HG02852 (cell line): ENCODE measurements around the gene NFATC2IP.
"Not testable (repeated sequence)": the region's sequence is repeated elsewhere in the genome, so short reads cannot be mapped to it uniquely, and the experiment has no call there.

ENCODE experiments used
- ATAC-seq: cut with Tn5 transposase; IDR thresholded peaks from one replicate; pipeline ENCODE4 v1.9.1; 2021; ENCODE audit warnings: mild to moderate bottlenecking, moderate library complexity; ENCODE audit not compliant: unreplicated experiment

Gene NFATC2IP

DNA sequence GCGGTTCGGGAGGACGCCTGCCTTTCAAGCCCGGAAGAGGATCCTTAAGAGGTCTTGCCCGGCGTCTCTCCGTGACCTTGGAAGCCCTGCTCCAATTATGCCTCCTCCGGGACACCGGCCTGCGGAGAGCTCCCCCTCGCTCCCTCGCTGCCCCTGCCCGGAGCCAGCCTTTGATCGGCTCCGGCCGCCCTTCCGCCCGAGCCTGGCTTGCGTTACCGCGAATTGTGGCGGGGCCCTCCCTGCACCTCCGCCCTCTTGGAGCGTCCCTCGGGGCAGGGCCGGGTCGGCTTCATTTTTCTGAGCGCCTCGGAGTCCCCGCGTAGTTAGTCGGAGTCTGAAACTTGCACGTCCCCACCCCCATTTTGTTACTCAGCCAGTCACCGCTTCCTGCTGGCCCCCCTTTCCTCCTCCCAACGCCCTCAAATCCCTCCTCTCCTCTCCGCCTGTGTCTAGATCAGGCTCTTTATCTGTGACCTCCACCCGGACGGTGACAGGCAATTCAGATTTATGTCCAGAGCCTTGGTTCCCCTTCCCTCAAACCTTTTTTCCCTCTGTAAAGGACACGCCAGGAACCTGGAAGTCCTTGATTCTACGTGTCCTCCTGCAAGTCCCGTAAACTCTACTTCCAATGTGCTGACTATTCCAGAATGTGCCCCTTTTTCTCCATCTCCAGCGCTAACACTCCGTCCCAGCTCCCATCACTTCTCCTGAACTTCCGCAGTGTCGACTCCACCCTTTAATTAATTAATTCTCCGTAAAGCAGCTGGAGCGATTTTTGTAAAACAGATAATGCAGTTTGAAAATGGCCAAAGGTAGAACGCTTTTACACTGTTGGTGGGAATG lies 25.1 kb upstream of the NFATC2IP start:
- peak; percentile 39 for ATAC-seq

DNA sequence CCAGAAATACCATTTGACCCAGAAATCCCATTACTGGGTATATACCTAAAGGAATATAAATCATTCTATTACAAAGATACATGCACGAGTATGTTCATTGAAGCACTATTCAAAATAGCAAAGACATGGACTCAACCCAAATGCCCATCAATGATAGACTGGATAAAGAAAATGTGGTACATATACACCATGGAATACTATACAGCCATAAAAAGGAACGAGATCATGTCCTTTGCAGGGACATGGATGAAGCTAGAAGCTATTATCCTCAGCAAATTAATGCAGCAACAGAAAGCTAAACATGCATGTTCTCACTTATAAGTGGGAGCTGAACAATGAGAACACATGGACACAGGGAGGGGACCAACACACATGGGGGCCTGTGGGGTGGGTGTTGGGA lies 24.5 kb upstream of the NFATC2IP start:
- not testable (repeated sequence) for ATAC-seq

DNA sequence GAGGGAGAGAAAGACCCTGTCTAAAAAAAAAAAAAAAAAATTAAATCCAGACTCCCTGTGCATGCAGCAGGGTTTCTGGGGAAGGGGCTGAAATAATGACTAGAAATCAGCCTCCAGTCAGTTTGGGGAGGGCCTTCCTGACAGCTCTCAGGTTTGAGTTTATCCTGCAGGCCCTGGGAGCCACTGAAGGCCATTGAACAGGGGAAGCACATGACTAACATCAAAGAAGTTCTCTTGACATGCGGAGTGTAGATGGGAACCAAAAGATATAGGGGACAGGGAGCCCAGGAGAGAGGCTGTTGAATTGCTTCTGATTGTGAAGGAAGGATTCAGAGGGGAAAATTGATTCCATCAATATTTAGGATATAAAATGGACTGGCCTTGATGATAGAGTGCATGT lies 22.9 kb upstream of the NFATC2IP start:
- no peak for ATAC-seq

DNA sequence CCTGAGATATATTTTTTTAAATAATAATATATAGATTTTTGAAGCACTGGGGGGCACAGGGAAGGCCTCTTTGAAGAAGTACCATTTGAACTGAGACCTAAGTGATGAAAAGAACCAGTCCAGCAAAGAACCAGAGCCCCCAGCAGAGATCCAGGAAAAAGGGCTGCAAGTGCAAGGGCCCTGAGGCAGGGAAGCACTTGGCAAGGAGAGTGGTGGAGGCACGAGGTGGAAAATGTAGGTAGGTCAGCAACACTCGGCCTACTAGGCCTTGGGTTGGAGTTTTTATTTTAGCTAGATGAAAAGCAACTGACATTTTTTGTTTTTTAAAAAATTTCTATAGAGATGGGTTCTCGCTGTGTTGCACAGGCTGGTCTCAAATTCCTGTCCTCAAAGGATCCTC lies 20.5 kb upstream of the NFATC2IP start:
- ATAC-seq = no peak

DNA sequence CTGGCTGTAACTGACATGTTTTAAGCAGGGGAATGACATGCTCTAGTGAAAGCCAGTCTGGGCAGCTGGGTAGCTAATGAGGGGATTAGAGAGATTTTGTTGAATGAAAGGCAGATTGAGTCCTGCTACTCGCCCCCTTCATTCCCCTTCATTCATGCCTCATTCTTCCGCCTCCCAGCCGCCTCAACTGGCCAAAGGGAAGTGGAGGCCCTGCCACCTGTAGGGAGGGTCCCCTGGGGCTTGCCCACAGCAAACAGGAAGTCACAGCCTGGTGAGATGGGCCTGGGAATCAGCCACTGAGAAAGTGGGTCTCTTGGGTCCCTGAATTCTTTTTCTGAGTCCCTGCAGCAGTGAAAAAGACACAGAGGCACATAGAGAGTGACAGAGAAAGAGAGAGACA lies 20.1 kb upstream of the NFATC2IP start:
- ATAC-seq = no peak

DNA sequence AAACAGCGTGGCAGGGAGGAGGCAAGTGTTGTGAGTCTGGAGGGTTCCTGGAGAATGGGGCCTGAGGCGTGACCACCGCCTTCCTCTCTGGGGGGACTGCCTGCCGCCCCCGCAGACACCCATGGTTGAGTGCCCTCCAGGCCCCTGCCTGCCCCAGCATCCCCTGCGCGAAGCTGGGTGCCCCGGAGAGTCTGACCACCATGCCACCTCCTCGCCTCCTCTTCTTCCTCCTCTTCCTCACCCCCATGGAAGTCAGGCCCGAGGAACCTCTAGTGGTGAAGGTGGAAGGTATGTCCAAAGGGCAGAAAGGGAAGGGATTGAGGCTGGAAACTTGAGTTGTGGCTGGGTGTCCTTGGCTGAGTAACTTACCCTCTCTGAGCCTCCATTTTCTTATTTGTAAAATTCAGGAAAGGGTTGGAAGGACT lies 18.9 kb upstream of the NFATC2IP start, which contains the start of gene CD19:
TSS of gene CD19 (plus strand) at position 171 of the 425 bp plus-strand sequence. CDS start at position 201, 30 bp downstream.
- no peak for ATAC-seq

DNA sequence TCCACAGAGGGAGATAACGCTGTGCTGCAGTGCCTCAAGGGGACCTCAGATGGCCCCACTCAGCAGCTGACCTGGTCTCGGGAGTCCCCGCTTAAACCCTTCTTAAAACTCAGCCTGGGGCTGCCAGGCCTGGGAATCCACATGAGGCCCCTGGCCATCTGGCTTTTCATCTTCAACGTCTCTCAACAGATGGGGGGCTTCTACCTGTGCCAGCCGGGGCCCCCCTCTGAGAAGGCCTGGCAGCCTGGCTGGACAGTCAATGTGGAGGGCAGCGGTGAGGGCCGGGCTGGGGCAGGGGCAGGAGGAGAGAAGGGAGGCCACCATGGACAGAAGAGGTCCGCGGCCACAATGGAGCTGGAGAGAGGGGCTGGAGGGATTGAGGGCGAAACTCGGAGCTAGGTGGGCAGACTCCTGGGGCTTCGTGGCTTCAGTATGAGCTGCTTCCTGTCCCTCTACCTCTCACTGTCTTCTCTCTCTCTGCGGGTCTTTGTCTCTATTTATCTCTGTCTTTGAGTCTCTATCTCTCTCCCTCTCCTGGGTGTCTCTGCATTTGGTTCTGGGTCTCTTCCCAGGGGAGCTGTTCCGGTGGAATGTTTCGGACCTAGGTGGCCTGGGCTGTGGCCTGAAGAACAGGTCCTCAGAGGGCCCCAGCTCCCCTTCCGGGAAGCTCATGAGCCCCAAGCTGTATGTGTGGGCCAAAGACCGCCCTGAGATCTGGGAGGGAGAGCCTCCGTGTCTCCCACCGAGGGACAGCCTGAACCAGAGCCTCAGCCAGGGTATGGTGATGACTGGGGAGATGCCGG lies 18.2 kb upstream of the NFATC2IP start:
- ATAC-seq = no peak

DNA sequence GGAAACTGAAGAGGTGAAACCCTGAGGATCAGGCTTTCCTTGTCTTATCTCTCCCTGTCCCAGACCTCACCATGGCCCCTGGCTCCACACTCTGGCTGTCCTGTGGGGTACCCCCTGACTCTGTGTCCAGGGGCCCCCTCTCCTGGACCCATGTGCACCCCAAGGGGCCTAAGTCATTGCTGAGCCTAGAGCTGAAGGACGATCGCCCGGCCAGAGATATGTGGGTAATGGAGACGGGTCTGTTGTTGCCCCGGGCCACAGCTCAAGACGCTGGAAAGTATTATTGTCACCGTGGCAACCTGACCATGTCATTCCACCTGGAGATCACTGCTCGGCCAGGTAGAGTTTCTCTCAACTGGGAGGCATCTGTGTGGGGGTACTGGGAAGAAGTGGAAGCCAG lies 17.6 kb upstream of the NFATC2IP start:
- no peak for ATAC-seq

DNA sequence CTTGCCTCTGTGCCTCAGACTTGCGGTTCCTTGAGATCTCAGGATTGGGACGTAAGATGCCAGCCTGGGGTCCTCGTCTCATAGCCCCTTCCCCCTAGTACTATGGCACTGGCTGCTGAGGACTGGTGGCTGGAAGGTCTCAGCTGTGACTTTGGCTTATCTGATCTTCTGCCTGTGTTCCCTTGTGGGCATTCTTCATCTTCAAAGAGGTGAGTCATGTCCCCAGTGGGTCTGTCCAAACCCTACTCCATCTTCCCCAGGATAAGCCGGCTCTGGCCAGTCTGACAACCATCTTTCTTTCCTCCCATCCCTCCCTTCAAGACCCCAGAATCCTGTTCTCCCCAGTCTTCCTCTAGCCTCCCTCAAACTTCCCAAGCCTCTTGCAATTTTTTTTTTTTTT lies 15.4 kb upstream of the NFATC2IP start:
- no peak for ATAC-seq

DNA sequence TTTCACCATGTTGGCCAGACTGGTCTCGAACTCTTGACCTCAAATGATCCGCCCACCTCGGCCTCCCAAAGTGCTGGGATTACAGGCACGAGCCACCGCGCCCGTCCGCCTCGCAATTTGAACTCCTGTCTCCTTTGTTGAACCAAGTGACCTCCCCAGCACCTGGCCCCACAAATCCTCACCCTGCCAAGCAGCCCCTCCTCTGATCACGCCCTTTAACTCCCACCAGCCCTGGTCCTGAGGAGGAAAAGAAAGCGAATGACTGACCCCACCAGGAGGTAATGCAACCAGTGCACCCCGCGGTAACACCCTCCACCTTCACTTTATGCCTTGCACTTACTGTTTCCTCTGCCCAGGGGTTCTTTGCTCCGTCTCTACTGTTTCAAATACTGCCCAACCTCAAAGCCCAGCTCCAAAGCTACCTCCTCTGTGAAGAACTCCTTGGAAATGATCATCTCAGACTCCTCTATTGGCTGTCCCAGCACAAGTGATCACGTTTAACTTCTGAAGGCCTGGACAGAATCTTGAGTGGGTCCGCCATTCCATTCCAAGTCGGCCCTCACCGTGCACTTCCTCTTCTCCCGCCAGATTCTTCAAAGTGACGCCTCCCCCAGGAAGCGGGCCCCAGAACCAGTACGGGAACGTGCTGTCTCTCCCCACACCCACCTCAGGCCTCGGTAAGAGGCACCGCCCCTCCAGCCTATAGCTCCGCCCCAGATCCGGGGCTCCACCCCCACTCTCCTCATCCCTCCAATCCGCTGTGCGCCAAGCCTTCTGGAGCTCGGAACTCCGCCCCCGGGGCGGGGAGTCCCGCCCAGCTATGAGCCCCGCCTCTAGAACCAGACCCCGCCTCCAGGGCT lies 14.6 kb upstream of the NFATC2IP start:
- ATAC-seq = peak; percentile 74

DNA sequence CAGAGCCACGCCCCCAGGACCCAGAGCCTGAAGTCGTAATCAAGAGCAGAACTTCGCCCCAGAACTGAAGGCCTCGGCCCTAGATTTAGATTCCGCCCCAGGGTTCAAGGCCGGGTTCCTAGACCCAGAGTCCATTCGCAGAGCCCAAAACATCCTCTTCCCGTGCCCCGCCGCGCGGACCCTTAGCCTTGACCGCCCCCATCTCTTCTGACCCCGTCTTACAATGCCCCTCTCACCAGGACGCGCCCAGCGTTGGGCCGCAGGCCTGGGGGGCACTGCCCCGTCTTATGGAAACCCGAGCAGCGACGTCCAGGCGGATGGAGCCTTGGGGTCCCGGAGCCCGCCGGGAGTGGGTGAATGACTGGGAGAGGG lies 14.0 kb upstream of the NFATC2IP start:
- ATAC-seq = no peak

DNA sequence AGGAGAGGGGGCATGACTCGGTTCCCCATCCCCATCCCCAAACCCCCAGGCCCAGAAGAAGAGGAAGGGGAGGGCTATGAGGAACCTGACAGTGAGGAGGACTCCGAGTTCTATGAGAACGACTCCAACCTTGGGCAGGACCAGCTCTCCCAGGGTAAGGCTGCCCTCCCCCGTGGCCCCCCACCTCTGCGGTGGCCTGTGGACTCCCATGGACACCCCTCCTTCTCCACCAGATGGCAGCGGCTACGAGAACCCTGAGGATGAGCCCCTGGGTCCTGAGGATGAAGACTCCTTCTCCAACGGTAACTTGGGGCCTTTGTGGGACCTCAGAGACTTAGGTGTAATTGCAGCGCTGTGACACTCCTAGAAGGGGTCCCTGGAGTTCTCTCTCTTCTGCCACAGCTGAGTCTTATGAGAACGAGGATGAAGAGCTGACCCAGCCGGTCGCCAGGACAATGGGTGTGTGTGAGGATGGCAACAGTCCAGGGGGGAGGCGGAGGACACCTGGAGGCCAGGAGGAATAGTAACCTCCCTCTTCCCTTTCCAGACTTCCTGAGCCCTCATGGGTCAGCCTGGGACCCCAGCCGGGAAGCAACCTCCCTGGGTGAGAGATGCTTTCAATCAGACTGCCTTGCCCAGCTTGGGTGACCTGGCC lies 13.4 kb upstream of the NFATC2IP start:
- no peak for ATAC-seq

DNA sequence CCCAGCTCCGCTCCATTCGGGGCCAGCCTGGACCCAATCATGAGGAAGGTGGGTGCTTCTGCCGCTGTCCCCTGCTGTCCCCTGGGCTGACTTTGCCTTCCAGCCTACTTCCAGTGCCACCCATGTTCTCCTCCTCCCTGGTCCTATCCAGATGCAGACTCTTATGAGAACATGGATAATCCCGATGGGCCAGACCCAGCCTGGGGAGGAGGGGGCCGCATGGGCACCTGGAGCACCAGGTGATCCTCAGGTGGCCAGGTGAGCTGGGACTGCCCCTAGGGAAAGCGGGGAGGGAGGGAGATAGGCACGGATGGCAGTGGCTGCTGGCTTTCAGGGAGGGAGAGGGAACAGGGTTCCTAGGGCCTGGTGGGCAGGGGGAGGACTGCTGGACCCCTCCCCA lies 12.0 kb upstream of the NFATC2IP start:
- no peak for ATAC-seq

DNA sequence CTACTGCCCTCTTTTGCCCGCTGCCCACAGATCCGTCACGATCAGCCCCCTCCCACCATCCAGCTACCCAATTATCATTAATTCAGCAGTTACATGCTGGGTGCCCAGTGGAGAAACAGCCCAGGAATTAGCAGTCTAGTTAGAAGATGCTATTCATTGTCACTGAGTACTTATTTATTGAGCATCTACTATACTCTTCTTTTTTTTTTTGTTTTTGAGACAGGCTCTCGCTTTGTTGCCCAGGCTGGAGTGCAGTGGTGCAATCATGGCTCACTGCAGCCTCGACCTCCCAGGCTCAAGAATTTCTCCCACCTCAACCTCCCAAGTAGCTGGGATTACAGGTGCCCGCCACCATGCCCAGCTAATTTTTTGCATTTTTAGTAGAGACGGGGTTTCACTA lies 10.9 kb upstream of the NFATC2IP start:
- ATAC-seq = not testable (repeated sequence)

DNA sequence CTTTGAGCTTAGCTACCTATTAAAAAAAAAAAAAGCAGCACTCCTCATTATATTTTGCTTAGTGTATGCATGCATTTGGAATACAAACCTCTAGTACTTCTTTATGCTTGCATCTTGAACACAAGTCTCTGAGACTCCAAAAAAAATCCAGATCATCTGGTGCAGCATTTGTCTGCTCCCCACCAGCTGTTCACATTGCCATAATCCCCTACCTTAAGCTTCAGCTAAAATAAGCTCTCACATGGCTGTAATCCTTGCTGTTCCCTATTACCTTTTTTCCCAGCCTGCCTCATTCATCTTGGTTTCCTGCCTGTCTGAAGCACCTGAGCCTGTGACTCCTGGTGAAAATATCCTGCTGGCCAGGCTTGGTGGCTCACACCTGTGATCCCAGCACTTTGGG lies 7.5 kb upstream of the NFATC2IP start:
- no peak for ATAC-seq

DNA sequence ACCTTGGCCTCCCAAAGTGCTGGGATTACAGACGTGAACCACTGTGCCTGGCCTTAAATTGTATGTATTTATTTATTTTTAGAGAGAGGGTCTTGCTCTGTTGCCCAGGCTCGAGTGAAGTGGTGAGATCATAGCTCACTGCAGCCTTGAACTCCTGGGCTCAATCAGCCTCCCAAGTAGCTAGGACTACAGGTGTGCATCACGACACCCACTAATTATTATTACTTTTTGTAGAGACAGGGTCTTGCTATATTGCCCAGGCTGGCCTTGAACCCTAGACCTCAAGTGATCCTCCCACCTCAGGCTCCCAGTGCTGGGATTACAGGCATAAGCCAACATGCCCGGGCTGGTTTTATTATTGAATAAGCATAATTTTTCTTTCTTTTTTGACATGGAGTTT lies 4.1 kb upstream of the NFATC2IP start:
- no peak for ATAC-seq

DNA sequence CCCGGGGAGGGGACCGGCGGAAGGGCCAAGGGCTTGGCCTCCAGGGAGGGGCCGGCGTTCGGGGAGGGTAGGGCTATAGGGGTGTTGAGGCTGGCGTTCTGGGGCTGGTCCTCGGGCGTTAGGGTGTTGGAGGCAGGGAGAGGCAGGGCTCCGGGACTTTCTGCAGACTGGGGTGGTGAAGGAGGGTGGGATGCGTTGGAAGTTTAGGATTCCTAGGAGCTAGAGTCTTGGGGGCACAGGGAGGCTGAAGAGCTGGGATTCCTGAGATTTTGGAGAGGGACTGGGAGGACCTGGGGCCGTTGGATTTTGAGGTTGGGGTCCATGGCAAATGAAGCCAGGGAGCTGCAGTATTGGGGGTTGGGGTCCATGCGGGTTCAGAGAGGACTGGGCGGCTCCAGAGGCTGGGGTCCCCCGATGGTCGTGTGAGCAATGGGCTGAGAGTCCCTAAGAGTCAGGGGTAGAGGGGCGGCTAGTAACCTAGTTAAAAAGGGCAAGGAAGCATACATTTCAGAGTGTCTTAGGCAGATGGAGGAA lies 740 bp downstream of the NFATC2IP start:
- no peak for ATAC-seq

DNA sequence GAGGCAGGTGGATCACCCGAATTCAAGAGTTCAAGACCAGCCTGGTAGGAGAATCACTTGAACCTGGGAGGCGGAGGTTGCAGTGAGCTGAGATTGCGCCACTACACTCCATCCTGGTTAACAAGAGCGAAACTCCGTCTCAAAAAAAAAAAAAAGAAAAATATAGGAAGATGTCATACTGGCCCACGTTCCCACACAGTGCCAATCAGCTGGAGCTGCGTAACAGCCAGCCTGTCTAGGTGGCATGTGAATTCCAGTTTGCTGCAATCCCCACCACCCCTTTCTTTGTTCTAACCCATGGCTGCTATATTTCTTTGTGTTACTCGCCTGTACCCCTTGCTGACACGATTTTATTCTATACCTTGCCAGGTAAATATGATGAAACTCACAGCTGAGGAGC lies 7.5 kb downstream of the NFATC2IP start:
- ATAC-seq = no peak

DNA sequence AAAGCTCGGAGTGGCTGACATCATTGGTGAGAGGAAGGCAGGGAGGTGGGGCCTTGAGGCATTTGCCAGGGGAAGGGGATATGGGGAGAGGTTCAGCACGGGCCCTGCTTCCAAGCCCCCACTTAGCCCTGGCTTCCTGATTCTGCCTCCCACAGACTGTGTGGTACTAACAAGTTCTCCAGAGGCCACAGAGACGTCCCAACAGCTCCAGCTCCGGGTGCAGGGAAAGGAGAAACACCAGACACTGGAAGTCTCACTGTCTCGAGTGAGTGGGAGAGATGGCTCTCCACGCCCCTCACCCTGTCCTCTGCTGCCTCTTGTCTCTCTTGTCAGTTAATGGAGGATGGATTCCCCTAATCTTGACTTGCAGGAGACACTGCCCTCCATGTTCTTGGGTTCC lies 8.1 kb downstream of the NFATC2IP start:
- ATAC-seq = no peak

DNA sequence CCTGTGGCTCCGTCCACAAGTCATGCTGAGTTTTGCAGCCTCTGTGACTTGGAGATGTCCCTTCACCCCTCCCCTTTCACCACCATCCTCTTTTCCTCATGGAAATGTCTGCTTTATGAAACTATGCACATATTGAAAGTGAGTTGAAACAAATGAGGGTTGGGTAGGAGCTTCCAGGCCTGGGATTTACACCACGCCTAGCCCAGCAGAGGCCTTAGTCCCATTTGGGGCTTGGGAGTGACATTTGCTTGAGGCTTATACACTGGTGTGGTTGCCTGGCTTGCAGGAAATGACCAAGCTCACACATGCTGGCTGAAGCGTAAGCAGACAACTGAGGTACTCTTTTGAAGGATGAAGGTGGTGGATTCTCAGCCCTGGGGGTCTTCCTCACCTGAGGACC lies 13.3 kb downstream of the NFATC2IP start:
- no peak for ATAC-seq
